Measurements from ENCODE around the gene ZAP70. TPM values are rescaled to one million over a fixed set of nuclear protein-coding genes. Genes with fewer than 3 reads are reported as not detected.
"Not testable (repeated sequence)": the region's sequence is repeated elsewhere in the genome, so short reads cannot be mapped to it uniquely, and the experiment has no call there.

The ZAP70 gene
- total RNA-seq (2014; rRNA removed; shearing (Covaris generic)) = 1.8 TPM in 1 of 2 replicates, not detected in the other

DNA sequence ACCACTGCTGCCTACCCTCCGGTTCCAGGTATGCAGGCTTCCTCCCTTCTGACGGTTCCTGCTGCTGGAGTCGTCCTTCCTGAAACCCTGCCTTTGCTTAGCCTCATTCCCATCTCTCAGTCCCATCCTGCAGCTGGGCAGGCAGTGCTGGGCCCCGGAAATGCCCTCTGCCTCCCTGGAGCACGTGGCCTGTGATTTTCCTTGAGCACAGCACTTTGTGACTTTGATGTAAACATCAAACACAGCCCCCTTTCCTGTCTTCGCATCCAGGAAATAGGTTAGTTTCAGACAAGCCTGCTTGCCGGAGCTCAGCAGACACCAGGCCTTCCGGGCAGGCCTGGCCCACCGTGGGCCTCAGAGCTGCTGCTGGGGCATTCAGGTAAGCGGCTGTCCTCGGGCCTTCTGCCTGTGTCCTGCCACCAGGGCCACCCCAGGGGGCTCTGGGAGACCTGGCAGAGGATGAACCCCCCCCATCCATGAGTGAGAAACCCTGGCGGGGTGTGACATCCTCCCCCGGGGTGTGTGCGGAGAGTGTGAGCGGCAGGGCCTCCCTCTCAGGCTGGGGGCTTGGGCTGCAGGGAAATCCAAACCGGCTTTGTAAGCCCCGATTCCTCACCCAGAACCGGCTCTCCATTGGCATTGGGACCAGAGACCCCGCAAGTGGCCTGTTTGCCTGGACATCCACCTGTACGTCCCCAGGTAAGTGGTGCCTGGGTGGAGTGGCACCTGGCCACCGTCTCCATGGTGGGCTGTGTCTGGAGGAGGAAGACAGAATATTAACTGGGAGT is at the start of gene ZAP70:
TSS of gene ZAP70 (plus strand) at position 281 of the 788 bp plus-strand sequence. CDS start 10,461 bp downstream, outside the sequence.
- no peak for DNase-seq (ENCODE audit: low spot score)

- DNase-seq (ENCODE audit: low spot score) = no peak
Measured at GRCh38 chr2:97663626-97663961, 49.8 kb upstream of the ZAP70 start.

- DNase-seq (ENCODE audit: low spot score) = peak; percentile 97
Measured at GRCh38 chr2:97663962-97664635, 49.3 kb upstream of the ZAP70 start, which contains the start of gene ACTR1B. Gene ACTR1B (minus strand): TSS chr2:97664044. CDS start chr2:97663890, 154 bp downstream.

- no peak for DNase-seq (ENCODE audit: low spot score)
Measured at GRCh38 chr2:97664636-97664970, 48.8 kb upstream of the ZAP70 start.

DNA sequence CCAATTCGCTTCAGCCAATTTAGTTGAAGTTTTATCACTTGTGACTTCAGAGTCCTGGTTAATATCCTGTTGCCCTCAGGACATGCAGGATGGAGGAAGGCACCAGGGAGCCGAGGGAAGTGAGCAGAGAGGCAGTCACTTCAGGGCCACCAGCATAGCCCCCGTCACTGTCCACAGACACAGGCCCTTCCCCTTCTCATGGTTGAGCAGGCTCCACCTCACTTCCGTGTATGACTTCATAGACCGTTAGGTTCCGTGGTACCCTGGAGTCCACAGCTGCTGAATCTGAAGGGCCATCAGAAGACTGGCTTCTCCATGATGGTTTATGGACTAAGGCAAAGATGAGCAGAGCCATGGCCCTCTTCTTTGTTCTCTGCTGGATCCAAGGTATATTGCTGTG is 43.9 kb upstream of the ZAP70 start, which contains the start of gene C2orf92:
TSS of gene C2orf92 (plus strand) at position 266 of the 400 bp plus-strand sequence. CDS start at position 342, 76 bp downstream.
- DNase-seq (ENCODE audit: low spot score) = no peak

GRCh38 chr2:97670471-97670870 is 42.9 kb upstream of the ZAP70 start:
- no peak for DNase-seq (ENCODE audit: low spot score)

DNA sequence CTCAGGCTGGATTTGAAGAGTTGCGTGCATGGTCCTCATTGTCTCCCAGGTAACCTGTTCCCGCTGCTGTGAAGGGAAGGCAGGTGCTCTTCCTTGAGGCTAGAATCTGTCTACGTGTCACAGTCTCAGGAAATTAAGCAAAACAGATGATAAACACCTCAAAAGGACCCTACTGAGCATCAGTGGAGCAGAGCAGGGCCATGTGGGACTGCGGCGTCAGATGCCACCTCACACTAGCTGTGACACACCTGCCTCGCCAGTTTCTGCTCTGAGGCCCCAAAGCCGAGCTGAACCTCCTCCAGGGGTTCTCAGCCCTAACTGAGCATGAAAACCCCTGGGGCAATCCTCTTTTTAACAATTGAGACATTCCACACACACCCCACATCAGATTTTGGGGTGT is 41.9 kb upstream of the ZAP70 start:
- DNase-seq (ENCODE audit: low spot score) = no peak

GRCh38 chr2:97672606-97673140 is 40.7 kb upstream of the ZAP70 start:
- not testable (repeated sequence) for DNase-seq (ENCODE audit: low spot score)

DNA sequence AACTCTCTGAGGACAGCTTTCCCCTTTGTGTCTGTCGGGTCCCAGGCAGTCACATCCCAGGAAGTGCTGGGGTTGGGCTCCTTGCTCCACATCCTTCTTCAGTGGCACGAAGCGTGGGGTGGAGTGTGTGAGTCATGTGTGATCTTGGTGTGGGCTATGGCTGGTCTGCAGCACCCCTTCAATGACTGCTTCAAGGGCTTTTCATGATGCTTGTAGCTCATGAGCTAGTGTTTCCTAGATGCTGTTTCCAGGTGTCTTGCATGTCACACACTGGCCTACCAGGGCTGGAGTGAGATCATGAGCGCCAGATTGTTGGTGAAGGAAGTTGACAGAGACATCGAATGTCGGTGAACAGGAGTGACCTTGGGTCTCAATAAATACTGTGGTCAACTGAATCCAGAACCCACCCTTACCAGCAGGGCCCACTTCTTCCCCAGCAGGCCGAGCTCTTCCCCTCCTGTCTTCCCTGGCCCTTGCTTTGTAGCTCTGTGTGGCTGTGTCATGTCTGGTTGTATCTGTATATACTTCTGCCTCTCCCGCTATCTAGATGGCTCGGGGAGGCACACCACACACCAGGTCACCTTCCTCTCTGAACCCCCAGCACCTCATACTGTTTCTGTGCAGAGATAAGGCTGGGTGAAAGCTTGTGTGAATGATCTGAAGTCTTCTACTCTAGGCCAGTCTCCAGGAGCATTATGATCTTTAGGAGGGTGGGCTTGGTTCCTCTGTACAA is 40.0 kb upstream of the ZAP70 start:
- no peak for DNase-seq (ENCODE audit: low spot score)

GRCh38 chr2:97673915-97674283 is 39.5 kb upstream of the ZAP70 start:
- no peak for DNase-seq (ENCODE audit: low spot score)

DNA sequence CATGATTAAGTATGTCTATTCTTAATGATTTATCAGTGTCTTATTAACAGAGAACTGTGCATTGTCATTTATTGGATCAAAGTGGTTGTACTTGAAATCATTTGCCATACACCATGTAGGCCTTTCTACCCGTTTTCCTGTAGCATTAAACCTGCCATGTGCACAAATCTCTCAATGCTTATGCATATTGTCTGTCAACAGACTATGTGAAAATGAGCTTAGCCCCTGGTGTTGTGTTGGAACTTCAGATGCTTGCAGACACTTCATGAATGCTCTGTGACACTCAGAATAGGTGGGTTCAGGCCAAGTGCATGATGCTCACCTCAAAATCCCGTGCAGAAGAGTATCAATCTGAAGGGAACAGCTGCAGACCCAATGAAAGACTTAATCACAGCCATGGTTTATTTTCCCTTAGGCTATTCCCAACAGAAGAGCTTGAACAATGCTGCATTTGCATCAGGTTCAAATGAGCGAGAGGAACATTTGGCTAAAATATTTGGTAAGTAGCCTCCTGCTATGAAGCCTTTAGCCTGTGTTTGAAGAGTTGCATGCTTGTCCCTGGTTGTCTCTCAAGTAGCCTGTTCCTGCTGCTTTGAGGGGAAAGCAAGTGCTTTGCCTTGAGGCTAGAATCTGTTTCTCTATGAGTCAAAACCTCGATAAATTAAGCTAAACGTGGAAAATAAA is 37.8 kb upstream of the ZAP70 start:
- DNase-seq (ENCODE audit: low spot score) = no peak

DNA sequence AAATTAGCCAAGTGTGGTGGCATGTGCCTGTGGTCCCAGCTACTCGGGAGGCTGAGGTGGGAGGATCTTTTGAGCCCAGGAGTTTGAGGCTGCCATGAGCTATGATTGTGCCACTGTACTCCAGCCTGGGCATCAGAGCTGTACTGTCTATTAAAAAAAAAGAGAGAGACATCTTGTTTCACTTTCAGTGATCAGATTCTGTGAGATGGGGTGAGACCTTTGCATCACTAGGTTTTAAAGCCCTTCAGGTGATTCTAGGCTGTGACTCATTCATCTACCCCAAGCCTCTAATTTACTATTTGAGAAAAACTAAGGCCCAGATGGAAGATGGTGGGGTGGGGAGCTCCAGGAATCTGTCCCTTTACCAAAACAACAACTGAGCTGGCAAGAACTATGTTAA is 36.8 kb upstream of the ZAP70 start:
- no peak for DNase-seq (ENCODE audit: low spot score)

- no peak for DNase-seq (ENCODE audit: low spot score)
Measured at GRCh38 chr2:97677480-97677879, 35.9 kb upstream of the ZAP70 start.

GRCh38 chr2:97678298-97678697 is 35.1 kb upstream of the ZAP70 start:
- DNase-seq (ENCODE audit: low spot score) = no peak

DNA sequence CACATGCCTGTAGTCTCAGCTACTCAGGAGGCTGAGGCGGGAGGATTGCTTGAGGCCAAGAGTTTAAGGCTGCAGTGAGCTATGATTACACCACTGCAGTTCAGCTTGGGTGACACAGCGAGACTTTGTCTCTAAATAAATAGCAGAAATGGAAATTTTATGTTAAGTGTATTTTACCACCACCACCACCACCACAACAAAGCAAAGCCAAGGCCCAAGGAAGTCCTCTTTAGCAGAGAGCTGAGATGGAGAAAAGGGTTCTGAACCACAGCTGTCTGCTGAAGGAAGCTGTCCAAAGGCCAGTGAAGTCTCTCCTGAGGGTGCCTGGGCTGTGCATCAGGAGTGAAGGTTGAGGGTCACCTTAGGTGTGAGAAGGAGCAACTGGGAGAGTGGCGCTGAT is 26.1 kb upstream of the ZAP70 start:
- DNase-seq (ENCODE audit: low spot score) = not testable (repeated sequence)

DNA sequence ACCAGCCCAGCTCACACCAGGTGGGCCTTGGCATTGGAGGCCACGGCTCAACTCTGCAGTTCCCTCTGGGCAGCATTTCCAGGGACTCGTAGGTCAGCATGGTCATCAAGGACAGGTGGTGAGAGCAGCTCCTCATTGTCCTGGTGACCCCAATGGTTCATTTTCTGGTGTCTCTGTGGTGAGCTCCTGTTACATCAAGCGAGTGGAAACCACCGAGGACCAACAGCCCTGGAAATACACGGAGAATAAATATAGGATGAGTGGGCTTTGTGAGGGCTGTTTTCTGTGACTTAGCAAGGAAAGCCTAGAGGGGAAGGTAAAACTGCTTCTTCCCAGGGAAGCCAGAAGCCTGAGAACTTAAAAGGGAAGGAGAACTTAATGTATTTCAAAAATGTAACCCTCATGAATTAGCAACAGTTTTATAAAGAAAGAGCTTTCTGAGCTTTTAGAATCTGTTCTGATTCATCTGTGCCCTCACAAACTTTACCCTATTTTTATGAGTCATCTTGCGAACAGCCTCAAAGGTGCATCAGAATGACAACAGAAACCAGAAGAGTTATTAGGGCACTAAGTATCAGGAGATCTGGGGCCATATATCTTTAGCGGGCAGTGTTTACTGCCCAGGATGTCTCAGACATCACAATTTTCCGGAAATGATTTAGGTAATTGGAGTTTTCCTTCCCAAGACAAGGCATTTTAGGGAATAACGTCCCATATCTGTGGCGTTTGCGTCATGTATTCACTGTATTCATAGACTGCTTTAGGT is 25.1 kb upstream of the ZAP70 start:
- peak; percentile 22 for DNase-seq (ENCODE audit: low spot score)

DNA sequence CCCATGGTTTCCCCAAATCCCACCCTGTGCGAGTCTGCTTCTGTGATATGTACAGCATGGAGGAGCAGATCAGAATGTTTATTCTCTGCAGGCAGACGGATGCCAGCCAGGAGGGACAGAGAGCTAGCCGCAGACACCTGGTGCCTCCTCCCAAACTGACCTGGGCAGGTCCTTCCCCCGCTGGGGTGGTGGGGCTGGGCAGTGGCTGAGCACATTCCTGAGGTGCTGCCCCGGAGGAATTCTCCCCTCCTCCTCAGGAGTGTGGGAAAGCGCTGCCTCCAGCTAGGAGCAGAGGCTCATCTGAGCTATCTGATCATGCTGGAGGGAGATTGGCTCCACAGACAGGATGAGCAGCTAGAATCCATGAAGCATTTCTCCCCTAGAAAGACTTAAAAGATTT is 22.2 kb upstream of the ZAP70 start:
- no peak for DNase-seq (ENCODE audit: low spot score)

DNA sequence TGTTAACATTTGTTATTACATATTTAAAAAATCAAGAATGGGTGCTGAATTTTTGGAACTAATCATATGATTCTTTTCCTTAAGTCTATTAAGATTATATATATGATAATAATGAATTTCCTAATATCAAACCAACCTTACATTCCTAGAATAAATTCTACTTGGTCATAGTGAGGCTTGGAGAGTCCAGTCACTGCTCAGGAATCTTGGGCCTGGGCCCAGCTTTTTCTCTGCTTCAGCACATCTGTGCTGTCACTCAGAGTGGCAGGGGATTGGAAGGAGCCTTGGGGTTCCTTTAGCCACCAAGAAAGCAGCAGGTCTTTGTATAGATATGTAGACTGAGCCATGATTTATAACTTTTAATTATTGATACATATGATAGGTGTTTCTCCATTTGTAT is 19.9 kb upstream of the ZAP70 start:
- DNase-seq (ENCODE audit: low spot score) = no peak

DNA sequence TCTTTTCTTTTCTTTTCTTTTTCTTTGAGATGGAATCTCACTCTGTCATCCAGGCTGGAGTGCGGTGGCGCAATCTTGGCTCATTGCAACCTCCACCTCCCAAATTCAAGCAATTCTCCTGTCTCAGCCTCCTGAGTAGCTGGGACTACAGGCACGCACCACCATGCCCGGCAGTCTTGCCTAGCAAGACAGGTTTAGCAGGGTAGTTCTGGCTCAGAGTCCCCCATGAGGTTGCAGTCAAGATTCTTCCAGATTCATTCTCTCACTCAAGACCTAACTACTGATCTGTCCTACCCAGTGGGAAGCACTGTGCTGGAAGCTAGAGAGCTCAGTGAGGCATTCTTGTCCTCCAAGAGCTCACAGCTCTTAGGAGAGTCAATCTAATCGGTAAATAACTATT is 17.6 kb upstream of the ZAP70 start:
- DNase-seq (ENCODE audit: low spot score) = no peak
